GM12878 (cell line): ENCODE measurements around the gene WDR72. TPM values are rescaled to one million over a fixed set of nuclear protein-coding genes. Genes with fewer than 3 reads are reported as not detected.

Experiments used
- ATAC-seq: fragments of 200-7000 bp; cut with Tn5 transposase; 3 replicates; pipeline ENCODE4 v1.9.1; 2020; ENCODE audit warnings: mild to moderate bottlenecking, moderate library complexity
- BruUV-seq: library from RNA; stranded (reverse); fragments of 400-500 nt; replicated peaks from 2 replicates; lab custom pipeline; 2021; lab: Mats Ljungman, UMichigan
- CTCF ChIA-PET: fragments of 300-600 bp; sonication (Branson Sonifier 250); formaldehyde crosslinking; extraction: SDS; loops from one replicate; lab custom pipeline; 2021; ENCODE audit warnings: inconsistent platforms; lab: Yijun Ruan, JAX
- POLR2A ChIA-PET: fragments of 350-600 bp; formaldehyde crosslinking; extraction: SDS; loops from one replicate; lab custom pipeline; 2021; ENCODE audit warnings: inconsistent platforms; lab: Charles Lee
- RAD21 ChIA-PET: fragments of 300-600 bp; sonication (Branson Sonifier 250); formaldehyde crosslinking; loops from one replicate; lab custom pipeline; 2023; ENCODE audit warnings: antibody characterized with exemption; ENCODE audit not compliant: unreplicated experiment; lab: Charles Lee
- SMC1A ChIA-PET: fragments of 300-600 bp; sonication (Branson Sonifier 250); formaldehyde crosslinking; loops from one replicate; lab custom pipeline; 2023; ENCODE audit not compliant: unreplicated experiment, uncharacterized antibody; lab: Charles Lee
- DNase-seq: peaks from one replicate; pipeline ENCODE4 v3.0.0-alpha.2; 2011; ENCODE audit warnings: low read depth, low spot score
- FAIRE-seq: peaks from 3 replicates; lab custom pipeline; 2011; peaks lifted over from hg19 to GRCh38; lab: Jason Lieb, UNC
- H2AFZ ChIP-seq: 2 replicates; pipeline ENCODE4 v1.6.0; 2011; ENCODE audit warnings: low read depth, low read length, control low read depth; ENCODE audit not compliant: control insufficient read depth
- H3K27ac ChIP-seq: 2 replicates; pipeline ENCODE4 v1.5.1; 2011; ENCODE audit warnings: control low read depth; ENCODE audit not compliant: control insufficient read depth, insufficient read depth
- H3K27me3 ChIP-seq, 2 experiments: replicated peaks in 1 of 2; 2 replicates each; pipeline versions ENCODE4 v1.6.0 to v1.6.1; 2011; ENCODE audit warnings: low read length in 1 of 2; ENCODE audit not compliant: control insufficient read depth in 2 of 2, insufficient read depth in 2 of 2
- H3K36me3 ChIP-seq, 2 experiments: 2 replicates each; pipeline ENCODE4 v1.5.1; 2011; ENCODE audit warnings: low read length in 1 of 2; ENCODE audit not compliant: control insufficient read depth in 2 of 2, insufficient read depth in 2 of 2
- H3K4me1 ChIP-seq: 2 replicates; pipeline ENCODE4 v1.6.1; 2011; ENCODE audit warnings: mild to moderate bottlenecking, low read length, moderate library complexity, mixed read lengths; ENCODE audit not compliant: control insufficient read depth, insufficient read depth
- H3K4me2 ChIP-seq: 2 replicates; pipeline ENCODE4 v1.6.0; 2011; ENCODE audit warnings: control low read depth; ENCODE audit not compliant: control insufficient read depth, insufficient read depth
- H3K4me3 ChIP-seq: fragments of 200-600 bp; sonication (generic); 2 replicates; pipeline ENCODE4 v1.5.1; 2016
- H3K79me2 ChIP-seq: 2 replicates; pipeline ENCODE4 v1.6.0; 2011; ENCODE audit warnings: low read length; ENCODE audit not compliant: control insufficient read depth, insufficient read depth
- H3K9ac ChIP-seq: 2 replicates; pipeline ENCODE4 v1.8.0; 2011; ENCODE audit warnings: low read length, control low read depth, mixed read lengths; ENCODE audit not compliant: control insufficient read depth, insufficient read depth
- H3K9me3 ChIP-seq: replicated peaks from 3 replicates; pipeline ENCODE4 v1.5.1; 2011; ENCODE audit warnings: mild to moderate bottlenecking, low read length; ENCODE audit not compliant: control insufficient read depth, insufficient read depth
- H4K20me1 ChIP-seq: 2 replicates; pipeline ENCODE4 v1.6.0; 2011; ENCODE audit not compliant: control insufficient read depth, insufficient read depth
- CEBPB ChIP-seq, 2 experiments: fragments of 150-350 bp in 1 of 2; IDR thresholded peaks; 2 replicates each; pipeline ENCODE4 v1.6.1; 2012 to 2014; ENCODE audit warnings: low read depth in 2 of 2, low read length in 2 of 2, borderline replicate concordance in 1 of 2, inconsistent platforms in 1 of 2
- EGR1 ChIP-seq, 2 experiments: IDR thresholded peaks; 1 replicate in 1 of 2; 2 replicates in 1 of 2; pipeline ENCODE4 v1.6.1; 2011 to 2012; ENCODE audit warnings: low read depth in 2 of 2, low read length in 2 of 2, borderline replicate concordance in 1 of 2, mild to moderate bottlenecking in 1 of 2, moderate library complexity in 1 of 2
- JUNB ChIP-seq: IDR thresholded peaks from 2 replicates; pipeline ENCODE4 v1.6.1; 2016; ENCODE audit warnings: antibody characterized with exemption, mild to moderate bottlenecking
- MXI1 ChIP-seq: fragments of 150-350 bp; IDR thresholded peaks from 2 replicates; pipeline ENCODE4 v1.6.1; 2011; ENCODE audit warnings: low read depth, mild to moderate bottlenecking, inconsistent platforms, low read length, improper control_type of control experiment
- NRF1 ChIP-seq: conservative IDR thresholded peaks from 2 replicates; pipeline ENCODE4 v1.6.1; 2011; ENCODE audit warnings: mild to moderate bottlenecking, low read depth, low read length, improper control_type of control experiment
- POLR2AphosphoS2 ChIP-seq: IDR thresholded peaks from 2 replicates; pipeline ENCODE4 v1.6.1; 2011; ENCODE audit warnings: low read depth, mild to moderate bottlenecking, low read length, improper control_type of control experiment, moderate library complexity
- REST ChIP-seq: IDR thresholded peaks from 2 replicates; pipeline ENCODE4 v1.6.1; 2012; ENCODE audit warnings: mild to moderate bottlenecking, low read depth, low read length
- SMAD1 ChIP-seq: fragments of 450-650 bp; IDR thresholded peaks from 2 replicates; pipeline ENCODE4 v1.6.1; 2018; ENCODE audit warnings: mild to moderate bottlenecking, low read depth; ENCODE audit not compliant: partially characterized antibody
- SREBF2 ChIP-seq: IDR thresholded peaks from 2 replicates; pipeline ENCODE4 v1.6.1; 2012; ENCODE audit warnings: mild to moderate bottlenecking, low read length
- STAT3 ChIP-seq: IDR thresholded peaks from 2 replicates; pipeline ENCODE4 v1.6.1; 2011; ENCODE audit warnings: low read depth, low read length, improper control_type of control experiment
- ZNF592 ChIP-seq: fragments of 450-650 bp; IDR thresholded peaks from 2 replicates; pipeline ENCODE4 v1.6.1; 2017; ENCODE audit warnings: mild to moderate bottlenecking, moderate library complexity
- WGBS: methylation state at CpG from one replicate; pipeline ENCODE4 v1.1.6; 2016; ENCODE audit warnings: low lambda C conversion rate; ENCODE audit not compliant: insufficient replicate concordance, insufficient coverage; ENCODE audit errors: missing lambda C conversion rate; 5-methylcytosine and 5-hydroxymethylcytosine counted together
- in situ Hi-C: fragments of 300-500 bp; cut with MboI; formaldehyde crosslinking; loops from 9 replicates; pipeline ENCODE4 v1.14.3; 2018; ENCODE audit warnings: mixed read lengths
- intact Hi-C: fragments of 100-400 bp; cut with micrococcal nuclease; formaldehyde crosslinking; loops from one replicate; pipeline ENCODE4 v1.14.2; 2022; ENCODE audit not compliant: unreplicated experiment
- polyA plus RNA-seq, 11 experiments: library from polyadenylated mRNA; depleted of rRNA in 4 of 11; unstranded in 6 of 11; stranded (reverse) in 5 of 11; fragments of >200 nt; fragmentation: Nextera tagmentation in 4 of 11; fragmentation: Illumina TruSeq in 1 of 11; extraction: Ambion mirVana in 4 of 11; extraction: Trizol in 1 of 11; gene quantifications; 1 replicate in 1 of 11; 2 replicates in 10 of 11; pipeline versions ENCODE4 v1.2.1 to v1.2.3, GENCODE V29; 2011 to 2016; ENCODE audit warnings: inconsistent platforms in 2 of 11, missing spikeins in 2 of 11, low read depth in 1 of 11
- total RNA-seq, 4 experiments: library from RNA; depleted of rRNA in 3 of 4; stranded (reverse); fragments of >200 nt in 3 of 4; fragmentation: Illumina TruSeq in 1 of 4; extraction: Trizol in 1 of 4; gene quantifications; 2 replicates each; pipeline versions ENCODE4 v1.2.1 to v1.2.3, GENCODE V29; 2013 to 2021

The WDR72 gene
- total and polyA plus RNA-seq, 10 of the 15 experiments (the other 5 are each of a cell fraction or from before 2014, with no cell fraction given) = 0.03 TPM; not detected in 9

- FAIRE-seq = no peak
- no peak overlapping the region for H2AFZ ChIP-seq
- DNase-seq = no peak
- H3K9me3 ChIP-seq = no peaks in the 10 kb centered on the region
- no peak for TF ChIP-seq EGR1 (IDR thresholded peaks at IDR 0.05; ENCODE audit: borderline replicate concordance in 1 of 2, low read depth in 2 of 2, low read length in 2 of 2)
- no peak for TF ChIP-seq ZNF592
- TF ChIP-seq CEBPB (IDR thresholded peaks at IDR 0.05; ENCODE audit: borderline replicate concordance in 1 of 2, low read depth in 2 of 2, low read length in 2 of 2) = no peak
- no peak for TF ChIP-seq MXI1
- TF ChIP-seq STAT3 = no peak
- no peak for TF ChIP-seq SREBF2
- TF ChIP-seq POLR2AphosphoS2 = no peak
- TF ChIP-seq REST = no peak
- no peak for TF ChIP-seq SMAD1
- no peak for TF ChIP-seq JUNB
- no peak for TF ChIP-seq NRF1
- TF ChIP-seq, all 136 proteins: peak for 0
- Histone ChIP-seq H3K36me3 (no peaks in the 10 kb centered on the region), H3K4me1 (no peaks in the 10 kb centered on the region), H3K9ac (no peak overlapping the region), H3K27me3 (no peaks in the 10 kb centered on the region), H4K20me1 (no peaks in the 10 kb centered on the region), H3K27ac (no peak overlapping the region), H3K4me2 (no peak overlapping the region), H3K4me3 (no peak overlapping the region), H3K79me2 (no peaks in the 10 kb centered on the region)
- RAD21 ChIA-PET = no interaction called here
- SMC1A ChIA-PET = no interaction called here
- WGBS = 4% methylated on average over 4 of the region's 4 CpGs
- CTCF ChIA-PET = no interaction called here
- BruUV-seq = no TSS peak
- intact Hi-C loops (no loop called here), in situ Hi-C loops (no loop called here)
- ATAC-seq = no peak
- POLR2A ChIA-PET = no interaction called here
Measured at GRCh38 chr15:53565721-53566120, 193.7 kb downstream of the WDR72 start.
